COLO829 (cell line): ENCODE measurements around the gene SIRPB2.
A peak's percentile ranks its signal among the peaks of the same experiment; 100 is the strongest.

Source experiments
- DNase-seq: peaks from one replicate; pipeline ENCODE4 v3.0.0; 2012; ENCODE audit warnings: low spot score

Gene SIRPB2

GRCh38 chr20:1471242-1471641, 20.0 kb downstream of the SIRPB2 start:
- DNase-seq: no peak

DNA sequence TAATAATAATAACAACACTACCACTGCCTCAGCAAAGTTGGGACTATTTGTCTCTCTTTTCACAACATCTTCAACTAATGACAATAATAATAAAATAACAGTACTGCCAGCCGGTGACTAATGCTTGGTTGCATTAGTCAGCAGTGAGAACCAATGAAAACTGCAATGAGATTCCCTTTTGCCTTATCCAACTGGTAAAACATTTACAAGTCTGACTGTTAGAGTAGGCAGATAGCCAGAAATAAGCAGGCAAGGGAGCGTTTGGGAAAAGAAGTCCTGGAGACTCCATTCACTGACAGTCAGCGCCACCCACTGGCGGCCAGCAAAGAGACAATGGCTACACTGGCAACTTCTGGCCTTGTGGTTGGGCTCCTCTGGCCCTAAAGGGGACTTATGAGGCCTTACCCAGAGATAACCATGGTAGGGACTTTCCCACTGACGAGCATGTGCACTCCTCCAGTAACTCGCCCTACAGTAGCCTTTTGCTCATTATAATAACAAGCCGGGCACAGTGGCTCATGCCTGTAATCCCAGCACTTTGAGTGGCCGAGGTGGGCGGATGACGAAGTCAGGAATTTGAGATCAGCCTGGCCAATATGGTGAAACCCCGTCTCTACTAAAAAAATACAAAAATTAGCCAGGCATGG, 21.2 kb downstream of the SIRPB2 start:
- DNase-seq: peak; percentile 89

GRCh38 chr20:1469306-1469905, 21.8 kb downstream of the SIRPB2 start:
- DNase-seq: no peak

DNA sequence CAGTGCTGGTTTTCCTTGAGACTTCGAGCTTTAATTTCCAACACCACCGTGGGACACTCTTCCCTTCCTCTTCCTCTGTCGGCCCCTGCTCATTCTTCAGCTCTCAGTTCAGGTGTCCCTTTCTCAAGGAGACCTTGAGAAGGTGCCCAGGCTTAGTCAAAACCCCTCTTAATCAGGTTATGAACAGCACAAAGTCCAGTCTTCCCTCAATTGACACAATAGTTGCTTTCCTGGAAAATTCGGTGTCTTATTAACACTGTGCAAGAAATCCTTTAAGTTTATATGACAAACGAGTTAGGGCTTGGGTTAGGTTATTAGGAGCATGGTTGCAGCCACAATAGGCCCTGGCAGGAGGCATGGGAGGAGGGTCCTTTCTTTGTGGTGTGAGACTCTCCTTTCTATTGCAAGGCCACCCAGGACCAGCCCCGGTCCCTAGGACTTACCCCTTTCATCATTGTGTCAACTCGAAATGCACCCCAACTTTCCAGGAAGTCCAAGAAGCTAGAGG, 23.0 kb downstream of the SIRPB2 start:
- DNase-seq: no peak

- DNase-seq: no peak
Observed at GRCh38 chr20:1467355-1468116, 23.7 kb downstream of the SIRPB2 start.

DNA sequence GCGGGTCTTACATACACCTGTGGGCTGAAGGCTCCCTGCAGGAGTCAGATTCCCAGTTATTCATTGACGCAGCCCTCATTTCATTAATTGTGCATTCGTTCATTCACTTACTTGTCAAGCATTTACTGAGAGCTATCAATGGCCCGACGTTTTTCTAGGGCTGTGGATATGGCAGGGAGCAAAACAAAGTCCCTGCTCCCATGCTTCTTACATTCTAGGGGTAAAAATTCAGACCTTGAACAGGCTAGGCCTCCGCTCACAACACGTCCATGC, 24.2 kb downstream of the SIRPB2 start:
- DNase-seq: no peak

DNA sequence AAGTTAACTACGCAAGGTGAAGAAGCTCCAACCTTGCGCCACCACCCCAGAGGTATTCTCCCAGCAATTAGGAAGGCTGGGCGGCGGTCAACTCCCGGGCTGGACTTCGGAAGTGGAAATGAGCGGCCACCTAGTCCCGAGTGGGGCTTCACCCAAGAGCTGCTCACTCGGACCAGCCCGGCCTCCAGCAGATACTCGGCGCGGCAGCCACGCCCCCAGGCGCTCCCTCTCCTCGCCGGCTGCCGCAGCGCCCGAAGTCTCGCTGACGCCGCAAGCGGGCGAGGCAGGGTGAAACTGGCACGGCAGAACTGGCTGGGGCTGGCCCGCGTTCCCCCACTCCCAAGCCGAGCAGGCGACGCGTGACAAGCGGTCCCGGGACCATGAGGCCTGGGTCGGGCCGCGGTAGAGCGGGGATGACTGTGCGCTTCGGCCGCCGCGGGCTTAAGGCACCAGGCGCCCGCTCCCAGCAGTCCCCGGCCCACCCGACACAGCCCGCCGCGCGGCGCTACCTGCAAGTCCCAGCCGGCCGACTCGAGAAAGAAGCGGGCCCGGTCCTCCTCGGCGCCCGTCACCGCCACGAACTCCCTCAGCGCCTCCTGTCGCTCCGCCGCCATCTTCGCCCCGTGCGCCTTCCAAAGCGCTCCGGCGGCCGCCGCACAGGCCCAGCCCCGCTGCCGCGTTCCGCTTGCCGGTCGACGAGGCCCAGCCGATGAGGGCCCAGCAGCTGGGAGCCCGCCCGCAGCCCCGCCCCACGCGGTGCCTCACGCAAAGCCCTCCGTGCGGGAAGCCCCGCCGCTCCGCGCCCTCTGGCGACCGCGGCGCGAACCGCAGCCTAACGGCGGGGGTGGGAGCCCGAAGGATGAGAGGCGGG, 24.8 kb downstream of the SIRPB2 start, which contains the start of gene NSFL1C:
TSS of gene NSFL1C (minus strand) at position 639 of the 871 bp plus-strand sequence. CDS start at position 614, 25 bp downstream.
- peak; percentile 97 for DNase-seq

GRCh38 chr20:1465470-1466210, 25.6 kb downstream of the SIRPB2 start:
- no peak for DNase-seq

DNA sequence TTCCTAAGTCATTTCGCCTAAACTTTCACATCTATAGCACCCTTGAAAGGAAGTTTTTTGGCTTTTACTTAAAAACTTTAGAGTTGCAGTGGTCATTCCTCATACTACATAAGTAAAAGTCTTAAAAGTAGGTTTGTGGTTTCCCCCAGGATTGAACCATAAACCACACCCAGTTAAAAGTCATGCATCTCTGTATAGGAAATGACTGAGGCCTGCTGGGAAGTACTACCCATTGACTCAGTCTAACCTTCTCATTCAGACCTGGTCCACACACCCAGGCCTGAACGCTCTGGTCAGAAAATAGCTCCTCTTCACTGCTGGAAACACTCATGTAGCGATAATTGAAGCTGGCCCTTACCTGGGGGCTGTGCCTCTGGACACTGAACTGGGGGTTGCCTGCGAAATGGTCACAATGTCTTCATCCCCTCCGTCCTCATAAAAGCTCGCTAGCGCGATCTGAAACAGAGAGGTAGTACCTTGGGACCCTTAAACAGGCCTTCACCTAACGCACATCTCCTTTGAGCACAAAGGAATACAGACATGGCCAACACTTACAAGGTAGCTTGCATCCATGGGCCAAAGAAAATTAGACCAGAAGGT, 27.1 kb downstream of the SIRPB2 start:
- no peak for DNase-seq

DNA sequence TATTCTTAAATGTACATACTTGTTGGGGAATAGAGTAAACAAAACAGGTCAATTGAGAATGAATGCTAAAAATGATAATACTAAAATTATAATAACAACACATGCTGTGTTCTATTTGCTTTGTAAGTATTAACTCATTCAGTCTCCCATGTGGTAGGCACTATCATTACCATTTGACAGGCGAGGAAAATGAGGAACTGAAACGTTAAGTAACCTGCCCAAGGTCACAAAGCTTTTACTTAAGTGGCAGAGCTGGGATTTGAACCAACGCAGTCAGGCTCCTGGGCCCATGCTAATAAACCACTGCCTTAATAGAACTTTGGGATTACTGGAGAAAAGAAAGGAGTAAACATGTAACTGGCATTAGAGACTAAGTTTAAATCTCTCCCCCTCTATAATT, 28.4 kb downstream of the SIRPB2 start:
- no peak for DNase-seq

GRCh38 chr20:1462001-1462400, 29.2 kb downstream of the SIRPB2 start:
- no peak for DNase-seq

DNA sequence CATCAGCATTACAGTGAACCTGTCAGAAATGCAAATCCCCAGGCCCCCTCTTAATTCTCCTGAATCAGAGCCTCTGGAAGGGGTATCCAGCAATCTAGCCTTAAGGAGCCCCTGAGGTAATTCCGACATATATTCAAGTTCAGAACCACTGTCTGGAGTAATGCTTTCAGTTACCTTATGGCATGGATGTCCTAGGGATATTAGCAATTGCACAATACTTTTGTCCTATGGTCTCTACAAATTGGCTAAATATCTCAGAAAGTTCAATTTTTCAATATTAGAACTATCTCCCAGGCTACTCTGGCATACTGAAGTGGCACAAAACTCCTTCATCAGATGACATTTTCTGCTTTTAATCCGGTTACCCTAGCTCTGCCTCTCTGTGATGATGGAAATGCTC, 30.9 kb downstream of the SIRPB2 start:
- DNase-seq: no peak

DNA sequence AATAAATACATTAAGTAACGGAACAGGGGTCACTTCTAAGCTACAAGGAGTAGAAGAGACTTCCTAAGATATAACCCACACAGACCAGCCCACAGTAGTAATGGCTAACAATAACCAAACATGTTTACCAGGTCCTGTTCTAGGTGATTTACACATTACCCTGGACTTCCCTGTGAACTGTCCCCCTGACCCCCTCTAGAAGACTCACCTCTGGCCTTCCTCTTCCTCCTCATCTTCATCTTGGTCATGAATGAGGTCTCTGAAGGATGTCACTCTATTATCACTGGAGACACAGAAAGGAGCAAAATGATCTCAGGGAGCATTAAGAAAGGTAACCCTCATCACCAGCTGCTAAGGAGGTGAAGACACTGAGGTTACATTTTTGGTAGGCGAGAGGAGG, 33.2 kb downstream of the SIRPB2 start:
- no peak for DNase-seq

DNA sequence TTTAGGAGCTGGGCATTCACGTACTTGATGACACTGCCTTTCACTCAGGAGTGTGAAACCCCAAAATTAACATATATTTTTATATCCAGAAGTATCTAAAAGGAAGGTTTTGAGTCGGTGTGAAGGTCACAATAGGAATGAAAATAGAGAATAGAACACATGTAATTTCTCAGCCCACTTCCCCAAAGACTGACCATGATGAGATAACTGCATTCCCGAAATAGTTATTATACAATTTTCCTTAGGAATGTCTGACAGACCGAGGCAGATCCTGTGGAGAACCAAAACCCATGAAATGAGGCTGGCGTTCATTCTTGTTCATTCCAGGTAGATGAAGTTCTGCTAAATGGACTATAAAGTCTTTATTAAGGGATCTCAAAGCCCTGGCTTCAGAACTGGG, 34.9 kb downstream of the SIRPB2 start:
- no peak for DNase-seq

- no peak for DNase-seq
Observed at GRCh38 chr20:1450926-1451491, 40.2 kb downstream of the SIRPB2 start.

DNA sequence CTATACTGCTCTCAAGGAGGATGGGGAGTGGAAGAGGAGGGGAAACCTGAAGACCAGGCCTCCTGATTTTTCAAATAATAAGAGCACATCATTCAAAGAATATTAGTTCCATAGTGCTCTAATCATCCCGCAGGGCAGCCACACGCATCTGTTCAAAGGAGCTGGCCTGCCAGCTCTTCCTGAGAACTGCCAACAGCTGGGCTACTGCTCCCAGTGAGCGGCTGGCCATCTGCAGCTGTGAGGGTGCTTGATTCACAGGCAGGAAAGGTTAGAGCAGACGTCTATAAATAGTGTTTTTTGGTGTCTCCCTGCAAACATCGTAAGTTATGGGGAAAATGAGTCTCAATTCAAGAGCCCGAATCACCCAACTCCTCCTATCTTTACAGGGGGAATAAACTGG, 41.9 kb downstream of the SIRPB2 start:
- DNase-seq: no peak

- no peak for DNase-seq
Observed at GRCh38 chr20:1448081-1448620, 43.1 kb downstream of the SIRPB2 start.

- DNase-seq: no peak
Observed at GRCh38 chr20:1446536-1446935, 44.7 kb downstream of the SIRPB2 start.

- no peak for DNase-seq
Observed at GRCh38 chr20:1443085-1443484, 48.1 kb downstream of the SIRPB2 start.

GRCh38 chr20:1442304-1442703, 48.9 kb downstream of the SIRPB2 start:
- DNase-seq: no peak

- no peak for DNase-seq
Observed at GRCh38 chr20:1441133-1441532, 50.1 kb downstream of the SIRPB2 start.
